B cell (primary cell): ENCODE results near the gene CACNG4. TPM values are rescaled to one million over a fixed set of nuclear protein-coding genes. Genes with fewer than 3 reads are reported as not detected.

Source experiments
- ATAC-seq: fragments of 200-7000 bp; cut with Tn5 transposase; one replicate; pipeline ENCODE4 v1.10.0; 2021; ENCODE audit warnings: low read depth, mild to moderate bottlenecking, moderate number of reproducible peaks, moderate library complexity
- CTCF ChIA-PET: fragments of 350-600 bp; sonication (Branson Sonifier 250); formaldehyde crosslinking; loops from one replicate; lab custom pipeline; 2021; ENCODE audit warnings: antibody characterized with exemption, inconsistent platforms; lab: Charles Lee
- POLR2A ChIA-PET: fragments of 350-600 bp; sonication (Branson Sonifier 250); formaldehyde crosslinking; loops from one replicate; lab custom pipeline; 2021; ENCODE audit warnings: antibody characterized with exemption; lab: Charles Lee
- DNase-seq: peaks from one replicate; pipeline ENCODE4 v3.0.0; 2013
- H2AFZ ChIP-seq: 2 replicates; pipeline ENCODE4 v1.6.1; 2012; ENCODE audit warnings: mild to moderate bottlenecking, low read depth, low read length; ENCODE audit not compliant: insufficient read depth, poor library complexity, severe bottlenecking
- H3K27ac ChIP-seq, 2 donors: 1 replicate in 1 of 2; 2 replicates in 1 of 2; pipeline ENCODE4 v1.5.1; 2012 to 2013; ENCODE audit warnings: low read length in 2 of 2, mild to moderate bottlenecking in 2 of 2, moderate library complexity in 1 of 2
- H3K27me3 ChIP-seq, 4 experiments: fragments of 200-600 bp in 1 of 4; sonication (generic) in 1 of 4; replicated peaks in 1 of 4; 1 replicate in 2 of 4; 2 replicates in 2 of 4; pipeline versions ENCODE4 v1.6.1 to v1.7.0; 2013 to 2016; ENCODE audit warnings: low read length in 3 of 4, mild to moderate bottlenecking in 2 of 4, mixed read lengths in 1 of 4, moderate library complexity in 1 of 4; ENCODE audit not compliant: insufficient read depth in 4 of 4, control insufficient read depth in 3 of 4; ENCODE audit errors: control extremely low read depth in 1 of 4
- H3K36me3 ChIP-seq, 2 experiments: replicated peaks in 1 of 2; 1 replicate in 1 of 2; 2 replicates in 1 of 2; pipeline versions ENCODE4 v1.6.1 to v1.7.1; 2013; ENCODE audit warnings: low read length in 1 of 2; ENCODE audit not compliant: insufficient read depth in 2 of 2, control insufficient read depth in 1 of 2; ENCODE audit errors: control extremely low read depth in 1 of 2, extremely low read depth in 1 of 2
- H3K4me1 ChIP-seq, 2 donors: fragments of 200-600 bp in 1 of 2; sonication (generic) in 1 of 2; 1 replicate in 1 of 2; 2 replicates in 1 of 2; pipeline versions ENCODE4 v1.5.1 to v1.6.1; 2013 to 2017; ENCODE audit warnings: low read length in 2 of 2; ENCODE audit not compliant: control insufficient read depth in 2 of 2, insufficient read depth in 2 of 2
- H3K4me2 ChIP-seq: replicated peaks from 2 replicates; pipeline ENCODE3; 2012; ENCODE audit warnings: mild to moderate bottlenecking, low read depth, low read length; ENCODE audit not compliant: poor library complexity, severe bottlenecking
- H3K4me3 ChIP-seq, 5 experiments: fragments of 200-600 bp in 1 of 5; sonication (generic) in 1 of 5; 1 replicate in 3 of 5; 2 replicates in 2 of 5; pipeline versions ENCODE4 v1.5.1 to v1.7.0; 2011 to 2016; ENCODE audit warnings: low read length in 4 of 5, mild to moderate bottlenecking in 4 of 5, low read depth in 2 of 5, control low read depth in 1 of 5, moderate library complexity in 1 of 5; ENCODE audit not compliant: insufficient read depth in 1 of 5; ENCODE audit errors: control extremely low read depth in 1 of 5, extremely low read depth in 1 of 5
- H3K79me2 ChIP-seq: fragments of 200-600 bp; sonication (generic); one replicate; pipeline ENCODE4 v1.6.0; 2016; ENCODE audit warnings: low read length; ENCODE audit not compliant: control insufficient read depth, insufficient read depth
- H3K9ac ChIP-seq: fragments of 200-600 bp; sonication (generic); 2 replicates; pipeline ENCODE4 v1.6.1; 2017; ENCODE audit warnings: mild to moderate bottlenecking, low read length, moderate library complexity
- H3K9me3 ChIP-seq, 3 donors: one replicate each; pipeline versions ENCODE4 v1.6.1 to v1.7.1; 2013; ENCODE audit warnings: low read length in 2 of 3; ENCODE audit not compliant: control insufficient read depth in 2 of 3, insufficient read depth in 1 of 3; ENCODE audit errors: control extremely low read depth in 1 of 3
- H4K20me1 ChIP-seq: 2 replicates; pipeline ENCODE4 v1.6.0; 2012; ENCODE audit warnings: mild to moderate bottlenecking, low read length; ENCODE audit not compliant: insufficient read depth, control insufficient read depth, poor library complexity, severe bottlenecking
- H3K27ac Mint-ChIP-seq: one replicate; pipeline ENCODE4 v1.8.0; 2021; ENCODE audit warnings: mixed read lengths
- H3K27me3 Mint-ChIP-seq: one replicate; pipeline ENCODE4 v1.8.0; 2021; ENCODE audit warnings: mixed read lengths
- H3K4me1 Mint-ChIP-seq: one replicate; pipeline ENCODE4 v1.8.0; 2021; ENCODE audit warnings: mixed read lengths
- H3K4me3 Mint-ChIP-seq: one replicate; pipeline ENCODE4 v1.8.0; 2021; ENCODE audit warnings: mixed read lengths
- H3K9me3 Mint-ChIP-seq: one replicate; pipeline ENCODE4 v1.8.0; 2022; ENCODE audit warnings: mixed read lengths; ENCODE audit not compliant: insufficient read depth
- CTCF ChIP-seq: fragments of 200-600 bp; IDR thresholded peaks from one replicate; pipeline ENCODE4 v1.8.0; 2022; ENCODE audit warnings: antibody characterized with exemption, mild to moderate bottlenecking
- EZH2 ChIP-seq: IDR thresholded peaks from 2 replicates; pipeline ENCODE4 v1.6.1; 2012; ENCODE audit warnings: borderline replicate concordance, low read depth, mild to moderate bottlenecking, moderate library complexity, low read length; ENCODE audit not compliant: insufficient read depth, poor library complexity, severe bottlenecking
- WGBS: methylation state at CpG from one replicate; pipeline ENCODE4 v1.1.5; 2013; ENCODE audit warnings: missing lambda C conversion rate; ENCODE audit not compliant: insufficient coverage; 5-methylcytosine and 5-hydroxymethylcytosine counted together
- intact Hi-C: fragments of 100-400 bp; cut with micrococcal nuclease; formaldehyde crosslinking; loops from one replicate; pipeline ENCODE4 v1.10.0; 2022
- polyA plus RNA-seq: library from polyadenylated mRNA; depleted of rRNA; stranded (reverse); fragments of >200 nt; gene quantifications from 2 replicates; pipeline ENCODE4 v1.2.3, GENCODE V29; 2012
- total RNA-seq, 2 donors: library from RNA; stranded (reverse); fragments of 120-200 nt in 1 of 2; gene quantifications; 1 replicate in 1 of 2; 2 replicates in 1 of 2; pipeline versions ENCODE4 v1.2.3 to v1.2.4, GENCODE V29; 2013 to 2022

Gene CACNG4
- total and polyA plus RNA-seq, 2 donors (not counting 1 experiment from before 2014, with no cell fraction given) = not detected

GRCh38 chr17:67016039-67016762, 51.7 kb downstream of the CACNG4 start:
- CTCF ChIA-PET = no interaction called here
- 76% methylated on average over 17 of the region's 17 CpGs for WGBS
- intact Hi-C loops = no loop called here

GRCh38 chr17:67017910-67018309, 53.4 kb downstream of the CACNG4 start:
- H3K4me2 ChIP-seq = no peak overlapping the region
- 96% methylated on average over 14 of the region's 14 CpGs for WGBS
- Mint-ChIP-seq H3K4me1 (no peaks in the 10 kb centered on the region), H3K4me3 (no peak overlapping the region), H3K9me3 (no peaks in the 10 kb centered on the region), H3K27me3 (no peaks in the 10 kb centered on the region), H3K27ac (no peak overlapping the region)
- no peak overlapping the region for H3K4me3 ChIP-seq
- no peak overlapping the region for H2AFZ ChIP-seq
- ChIA-PET POLR2A (no interaction called here), CTCF (no interaction called here)
- no peak for ATAC-seq
- no peaks in the 10 kb centered on the region for H3K4me1 ChIP-seq
- H3K27me3 ChIP-seq = no peaks in the 10 kb centered on the region
- intact Hi-C loops = no loop called here
- H3K36me3 ChIP-seq = no peaks in the 10 kb centered on the region
- H4K20me1 ChIP-seq = no peaks in the 10 kb centered on the region
- no peak for DNase-seq
- no peak overlapping the region for H3K9ac ChIP-seq
- no peak for TF ChIP-seq EZH2
- TF ChIP-seq CTCF = no peak
- no peaks in the 10 kb centered on the region for H3K9me3 ChIP-seq
- H3K79me2 ChIP-seq = no peaks in the 10 kb centered on the region
- H3K27ac ChIP-seq = no peak overlapping the region

More at GRCh38 chr17:67016039-67016762, 51.7 kb downstream of the CACNG4 start:
- Histone ChIP-seq H3K4me1 (no peaks in the 10 kb centered on the region), H4K20me1 (no peaks in the 10 kb centered on the region), H3K4me3 (no peak overlapping the region), H3K9me3 (peaks cover 0 to 5% (median 0%) of the 10 kb centered on the region in 3 donors), H3K36me3 (no peaks in the 10 kb centered on the region), H3K27me3 (no peaks in the 10 kb centered on the region), H3K27ac (no peak overlapping the region), H3K79me2 (no peaks in the 10 kb centered on the region), H3K4me2 (no peak overlapping the region), H2AFZ (no peak overlapping the region), H3K9ac (no peak overlapping the region)
- TF ChIP-seq EZH2 = no peak
- POLR2A ChIA-PET = no interaction called here
- Mint-ChIP-seq H3K27me3 (peaks cover under 1% of the 10 kb centered on the region), H3K4me3 (no peak overlapping the region), H3K4me1 (no peaks in the 10 kb centered on the region), H3K27ac (no peak overlapping the region), H3K9me3 (no peaks in the 10 kb centered on the region)
- ATAC-seq (no peak), DNase-seq (no peak)
